H1 (cell line): ENCODE data around the gene ZNF48. TPM values are rescaled to one million over a fixed set of nuclear protein-coding genes. Genes with fewer than 3 reads are reported as not detected.

Experiments used
- CTCF ChIA-PET: fragments of 300-600 bp; sonication (Branson Sonifier 250); formaldehyde crosslinking; loops from one replicate; lab custom pipeline; 2021; ENCODE audit not compliant: partially characterized antibody; lab: Charles Lee
- POLR2A ChIA-PET: fragments of 300-600 bp; sonication (Branson Sonifier 250); formaldehyde crosslinking; loops from one replicate; lab custom pipeline; 2021; ENCODE audit warnings: inconsistent platforms; ENCODE audit not compliant: partially characterized antibody; lab: Charles Lee
- DNase-seq, 2 experiments: peaks; one replicate each; pipeline versions ENCODE4 v3.0.0 to v3.0.0-alpha.2; 2010 to 2022; ENCODE audit warnings: low spot score in 2 of 2, low read depth in 1 of 2, mixed read lengths in 1 of 2
- FAIRE-seq: peaks from 2 replicates; lab custom pipeline; 2011; peaks lifted over from hg19 to GRCh38; lab: Jason Lieb, UNC
- H2AFZ ChIP-seq: 2 replicates; pipeline ENCODE4 v1.8.1; 2012; ENCODE audit warnings: low read length, inconsistent platforms
- H2AK5ac ChIP-seq: 2 replicates; pipeline ENCODE4 v1.6.1; 2013; ENCODE audit warnings: low read depth, low read length
- H2BK120ac ChIP-seq: replicated peaks from 2 replicates; pipeline ENCODE3; 2013; ENCODE audit warnings: low read depth, low read length, inconsistent platforms
- H2BK12ac ChIP-seq: 2 replicates; pipeline ENCODE4 v1.6.1; 2013; ENCODE audit warnings: low read depth, low read length
- H2BK15ac ChIP-seq: 2 replicates; pipeline ENCODE4 v1.6.1; 2013; ENCODE audit warnings: low read length
- H2BK20ac ChIP-seq: 2 replicates; pipeline ENCODE4 v1.6.1; 2013; ENCODE audit warnings: low read length
- H2BK5ac ChIP-seq: 2 replicates; pipeline ENCODE4 v1.6.1; 2013; ENCODE audit warnings: low read depth, low read length
- H3K14ac ChIP-seq: 2 replicates; pipeline ENCODE4 v1.6.1; 2013; ENCODE audit warnings: inconsistent platforms; ENCODE audit not compliant: insufficient read length
- H3K18ac ChIP-seq: 2 replicates; pipeline ENCODE4 v1.6.1; 2013; ENCODE audit warnings: low read length; ENCODE audit errors: extremely low read depth
- H3K23ac ChIP-seq: 2 replicates; pipeline ENCODE4 v1.6.1; 2013; ENCODE audit warnings: inconsistent platforms; ENCODE audit not compliant: insufficient read length
- H3K23me2 ChIP-seq: 2 replicates; pipeline ENCODE4 v1.6.1; 2013; ENCODE audit warnings: low read depth, low read length
- H3K27ac ChIP-seq: 2 replicates; pipeline ENCODE4 v1.6.1; 2011; ENCODE audit warnings: low read depth, low read length, inconsistent platforms
- H3K27me3 ChIP-seq, 4 experiments: replicated peaks in 1 of 4; 1 replicate in 1 of 4; 2 replicates in 3 of 4; pipeline versions ENCODE4 v1.6.1 to v1.8.1; 2011 to 2013; ENCODE audit warnings: low read length in 3 of 4, mild to moderate bottlenecking in 3 of 4, inconsistent platforms in 2 of 4, mixed read lengths in 2 of 4, moderate library complexity in 1 of 4; ENCODE audit not compliant: control insufficient read depth in 3 of 4, insufficient read depth in 3 of 4; ENCODE audit errors: extremely low read depth in 1 of 4
- H3K36me3 ChIP-seq, 4 experiments: 2 replicates each; pipeline versions ENCODE4 v1.6.1 to v1.8.1; 2011 to 2013; ENCODE audit warnings: mild to moderate bottlenecking in 4 of 4, low read length in 3 of 4, moderate library complexity in 2 of 4, control low read depth in 1 of 4, inconsistent platforms in 1 of 4; ENCODE audit not compliant: insufficient read depth in 4 of 4, control insufficient read depth in 2 of 4
- H3K4ac ChIP-seq: replicated peaks from 2 replicates; pipeline ENCODE3; 2013; ENCODE audit warnings: low read length, low read depth, mixed read lengths, inconsistent platforms; ENCODE audit not compliant: insufficient read length
- H3K4me1 ChIP-seq, 4 experiments: replicated peaks in 1 of 4; 1 replicate in 1 of 4; 2 replicates in 3 of 4; pipeline versions ENCODE4 v1.6.1 to v1.8.1; 2011 to 2013; ENCODE audit warnings: low read length in 3 of 4, inconsistent platforms in 2 of 4, mixed read lengths in 1 of 4; ENCODE audit not compliant: insufficient read depth in 4 of 4, control insufficient read depth in 3 of 4
- H3K4me2 ChIP-seq, 2 experiments: 2 replicates each; pipeline versions ENCODE4 v1.6.1 to v1.8.1; 2011 to 2013; ENCODE audit warnings: low read depth in 2 of 2, low read length in 2 of 2, control low read depth in 1 of 2, inconsistent platforms in 1 of 2, mild to moderate bottlenecking in 1 of 2; ENCODE audit not compliant: insufficient read depth in 1 of 2
- H3K4me3 ChIP-seq, 4 experiments: fragments of 200-600, 300-600 bp in 1 of 4; sonication (generic), shearing (Covaris generic), sonication (Bioruptor Twin) in 1 of 4; 2 replicates each; pipeline versions ENCODE4 v1.5.1 to v1.8.1; 2011 to 2016; ENCODE audit warnings: low read length in 4 of 4, low read depth in 3 of 4, control low read depth in 2 of 4, inconsistent platforms in 2 of 4, mild to moderate bottlenecking in 2 of 4, mixed read lengths in 1 of 4, moderate library complexity in 1 of 4; ENCODE audit not compliant: insufficient read depth in 2 of 4; ENCODE audit errors: extremely low read depth in 1 of 4
- H3K56ac ChIP-seq: replicated peaks from 2 replicates; pipeline ENCODE3; 2013; ENCODE audit warnings: low read depth, mild to moderate bottlenecking, mixed read lengths, low read length, inconsistent platforms; ENCODE audit not compliant: insufficient read length
- H3K79me1 ChIP-seq: 2 replicates; pipeline ENCODE4 v1.6.1; 2013; ENCODE audit warnings: low read depth, low read length, control low read depth
- H3K79me2 ChIP-seq, 2 experiments: 2 replicates each; pipeline versions ENCODE4 v1.6.1 to v1.8.1; 2012 to 2013; ENCODE audit warnings: low read length in 2 of 2, mild to moderate bottlenecking in 2 of 2, inconsistent platforms in 1 of 2; ENCODE audit not compliant: insufficient read depth in 2 of 2, control insufficient read depth in 1 of 2
- H3K9ac ChIP-seq, 4 experiments: replicated peaks in 1 of 4; 1 replicate in 1 of 4; 2 replicates in 3 of 4; pipeline versions ENCODE4 v1.6.1 to v1.8.1; 2011 to 2013; ENCODE audit warnings: low read depth in 3 of 4, low read length in 3 of 4, control low read depth in 2 of 4, mild to moderate bottlenecking in 2 of 4, moderate library complexity in 2 of 4, inconsistent platforms in 1 of 4; ENCODE audit errors: extremely low read depth in 1 of 4
- H3K9me3 ChIP-seq, 2 experiments: 2 replicates each; pipeline versions ENCODE4 v1.6.1 to v1.8.1; 2012 to 2013; ENCODE audit warnings: mild to moderate bottlenecking in 2 of 2, moderate library complexity in 2 of 2, control low read depth in 1 of 2, inconsistent platforms in 1 of 2, low read depth in 1 of 2, low read length in 1 of 2, mixed read lengths in 1 of 2; ENCODE audit not compliant: insufficient read depth in 2 of 2
- H4K20me1 ChIP-seq, 2 experiments: replicated peaks in 1 of 2; 2 replicates each; pipeline versions ENCODE3 to v1.8.1; 2011 to 2013; ENCODE audit warnings: inconsistent platforms in 2 of 2, low read length in 2 of 2, mild to moderate bottlenecking in 1 of 2; ENCODE audit not compliant: insufficient read depth in 2 of 2, control insufficient read depth in 1 of 2
- H4K5ac ChIP-seq: 2 replicates; pipeline ENCODE4 v1.6.1; 2013; ENCODE audit warnings: low read length, low read depth, mixed read lengths, inconsistent platforms; ENCODE audit not compliant: insufficient read length
- H4K8ac ChIP-seq: 2 replicates; pipeline ENCODE4 v1.8.0; 2013; ENCODE audit warnings: mild to moderate bottlenecking, moderate library complexity, low read length, inconsistent platforms; ENCODE audit not compliant: insufficient read depth; ENCODE audit errors: extremely low read depth
- H4K91ac ChIP-seq: replicated peaks from 2 replicates; pipeline ENCODE3; 2013; ENCODE audit warnings: low read length, mixed read lengths, inconsistent platforms; ENCODE audit not compliant: insufficient read length
- FOSL1 ChIP-seq: IDR thresholded peaks from 2 replicates; pipeline ENCODE4 v1.6.1; 2011; ENCODE audit warnings: mild to moderate bottlenecking, low read depth, low read length, moderate library complexity; ENCODE audit not compliant: insufficient read depth
- NANOG ChIP-seq: IDR thresholded peaks from 2 replicates; pipeline ENCODE4 v1.6.1; 2011; ENCODE audit warnings: low read length, low read depth, mild to moderate bottlenecking, inconsistent platforms; ENCODE audit not compliant: insufficient read depth, poor library complexity, severe bottlenecking
- POU5F1 ChIP-seq: IDR thresholded peaks from 2 replicates; pipeline ENCODE4 v1.6.1; 2011; ENCODE audit warnings: low read depth, mild to moderate bottlenecking, low read length, moderate library complexity
- RXRA ChIP-seq: IDR thresholded peaks from 2 replicates; pipeline ENCODE4 v1.6.1; 2011; ENCODE audit warnings: low read depth, mild to moderate bottlenecking, low read length, moderate library complexity; ENCODE audit not compliant: insufficient read depth
- SAP30 ChIP-seq: fragments of 300-600 bp; sonication (generic); IDR thresholded peaks from 2 replicates; pipeline ENCODE4 v1.7.1; 2012; ENCODE audit warnings: low read length, moderate library complexity, mild to moderate bottlenecking, inconsistent platforms; ENCODE audit not compliant: insufficient read depth, insufficient replicate concordance
- SP1 ChIP-seq: IDR thresholded peaks from 2 replicates; pipeline ENCODE4 v1.6.1; 2011; ENCODE audit warnings: low read depth, low read length
- TBP ChIP-seq: IDR thresholded peaks from 2 replicates; pipeline ENCODE4 v1.6.1; 2011; ENCODE audit warnings: low read depth, low read length, improper control_type of control experiment
- WGBS, 2 experiments: shearing (Covaris generic) in 1 of 2; methylation state at CpG; one replicate each; pipeline versions ENCODE4 v1.1.6 to v1.1.7; 2013 to 2015; ENCODE audit warnings: low lambda C conversion rate in 2 of 2, mixed read lengths in 2 of 2, inconsistent platforms in 1 of 2, low coverage in 1 of 2, missing lambda C conversion rate in 1 of 2; ENCODE audit not compliant: insufficient replicate concordance in 2 of 2, insufficient coverage in 1 of 2, insufficient read length in 1 of 2; ENCODE audit errors: extremely low coverage in 1 of 2, missing lambda C conversion rate in 1 of 2; 5-methylcytosine and 5-hydroxymethylcytosine counted together
- polyA plus RNA-seq, 7 experiments: library from polyadenylated mRNA; depleted of rRNA in 3 of 7; stranded (reverse) in 5 of 7; unstranded in 2 of 7; fragments of >200 nt in 5 of 7; fragments of 200-250 nt in 2 of 7; gene quantifications; 1 replicate in 5 of 7; 2 replicates in 1 of 7; 4 replicates in 1 of 7; pipeline versions ENCODE4 v1.2.1 to v1.2.3, GENCODE V29; 2011 to 2013; ENCODE audit warnings: missing spikeins in 2 of 7, mixed read lengths in 2 of 7
- total RNA-seq: library from RNA; stranded (reverse); fragmentation: NEBNext Ultra II Directional; extraction: Animal tissue kit (Norgen Biotek cat#: 25700); gene quantifications from 2 replicates; pipeline ENCODE4 v1.2.1, GENCODE V29; 2021

ZNF48 gene
- total and polyA plus RNA-seq, 2 of the 8 experiments (the other 6 are each of a cell fraction or from before 2014, with no cell fraction given) = 30.4 to 41.2 TPM

DNA sequence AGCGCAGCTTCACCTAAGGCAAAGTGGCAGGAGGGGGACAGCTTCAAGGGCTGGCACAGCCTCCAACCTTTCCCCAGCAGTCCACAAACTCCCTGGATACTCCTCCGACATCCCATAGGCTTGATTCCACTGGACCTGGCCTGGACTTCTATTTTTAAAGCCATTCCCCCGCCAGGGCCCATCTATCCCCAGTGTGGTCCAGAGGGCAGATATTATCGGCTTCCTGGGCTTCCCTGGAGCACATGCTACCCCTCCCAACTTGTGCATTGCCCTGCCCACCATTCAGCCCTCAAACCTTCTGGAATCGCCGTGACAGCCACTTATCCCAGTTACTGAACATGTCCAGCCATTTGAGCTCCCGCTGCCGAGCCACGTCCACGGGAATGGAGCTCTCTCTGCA lies 30.0 kb upstream of the ZNF48 start:
- peaks cover 4 to 22% of the 10 kb centered on the region in 2 experiments for H4K20me1 ChIP-seq
- H4K91ac ChIP-seq = no peak overlapping the region
- H3K9ac ChIP-seq = peak overlapping the region in 1 of 4 experiments; percentile 37; a peak in 1 of 7 replicates
- peaks cover 10% of the 10 kb centered on the region for H3K79me1 ChIP-seq
- H2BK15ac ChIP-seq = no peak overlapping the region
- H3K23me2 ChIP-seq = peaks cover 10% of the 10 kb centered on the region; the same call in 1 of the 2 replicates
- no peak for FAIRE-seq
- 94% methylated on average over 10 of the region's 10 CpGs; no CpG with 5 or more reads in 1 of the 2 experiments for WGBS, 2 experiments
- POLR2A ChIA-PET = interaction anchor here (1.2 to 2.3 kb wide), 3 partner anchors 10 to 29 kb away, joined by 3 to 16 read pairs (median 3); partner anchors contain the start of gene CD2BP2
- H3K18ac ChIP-seq = no peak overlapping the region
- peaks cover 0 to 29% of the 10 kb centered on the region in 2 experiments; a peak in 2 of 4 replicates for H3K79me2 ChIP-seq
- no peaks in the 10 kb centered on the region for H3K9me3 ChIP-seq
- H4K5ac ChIP-seq = no peak overlapping the region
- TF ChIP-seq TBP (no peak), SP1 (no peak), RXRA (no peak), SAP30 (no peak), NANOG (no peak), FOSL1 (no peak), POU5F1 (no peak)
- TF ChIP-seq, all 59 proteins: peak for 0
- H2BK5ac ChIP-seq = no peak overlapping the region
- H2BK12ac ChIP-seq = no peak overlapping the region
- DNase-seq = no peak
- H3K4me3 ChIP-seq = no peak overlapping the region
- H3K27me3 ChIP-seq = no peaks in the 10 kb centered on the region
- H3K4ac ChIP-seq = no peak overlapping the region
- no peak overlapping the region for H3K23ac ChIP-seq
- CTCF ChIA-PET = interaction anchor here (0.9 to 2.9 kb wide), 5 partner anchors 11 to 328 kb away, joined by 3 to 12 read pairs (median 4); partner anchors contain the start of gene CD2BP2
- H4K8ac ChIP-seq = no peak overlapping the region; the same call in 1 of the 2 replicates
- no peak overlapping the region for H3K4me2 ChIP-seq
- H2BK20ac ChIP-seq = no peak overlapping the region
- no peak overlapping the region for H2AK5ac ChIP-seq
- H3K27ac ChIP-seq = no peak overlapping the region
- no peak overlapping the region for H2AFZ ChIP-seq
- H2BK120ac ChIP-seq = no peak overlapping the region
- H3K56ac ChIP-seq = no peak overlapping the region
- peaks cover 0 to 14% (median 9%) of the 10 kb centered on the region in 4 experiments; a peak in 6 of 7 replicates for H3K4me1 ChIP-seq
- no peak overlapping the region for H3K14ac ChIP-seq
- 0 out of 8 replicates have a peak, but pooled peaks cover 0 to 4% (median 0%) of the 10 kb centered on the region in 4 experiments for H3K36me3 ChIP-seq
